Body of pancreas (tissue), 4 donors: Measurements from ENCODE around the gene CD164L2.

Experiments
- POLR2A ChIP-seq, 3 donors: fragments of 450-650 bp; IDR thresholded peaks; one replicate each; pipeline ENCODE4 v1.6.1; 2016; ENCODE audit warnings: antibody characterized with exemption in 3 of 3, mild to moderate bottlenecking in 2 of 3
- TF ChIP-seq, protein P1 (sequence below), 7 experiments: fragments of 450-650 bp in 4 of 7; fragments of 200-600 bp in 3 of 7; sonication (generic) in 3 of 7; IDR thresholded peaks; one replicate each; pipeline ENCODE4 v1.5.1; 2016 to 2019; ENCODE audit warnings: antibody characterized with exemption in 7 of 7

DNA sequence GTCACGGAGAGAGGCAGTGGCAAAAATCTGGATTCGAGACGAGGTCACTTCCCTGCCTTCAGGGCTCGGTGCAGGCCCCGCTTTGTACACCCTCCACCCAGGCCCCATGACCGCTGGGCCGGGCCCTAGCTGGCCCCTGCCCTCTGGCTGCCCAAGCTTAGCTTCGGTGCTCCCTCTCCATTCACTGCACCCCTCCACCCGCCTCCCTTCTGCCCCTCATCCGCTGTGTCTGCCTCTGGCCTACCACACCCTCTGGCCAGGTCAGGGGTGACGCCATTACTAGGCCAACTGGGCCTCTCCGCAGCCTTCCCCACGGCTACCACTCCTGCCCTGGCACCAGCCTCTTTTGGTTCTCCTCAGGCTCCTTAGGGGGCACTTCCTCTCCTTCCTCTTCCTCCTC, 528 bp upstream of the CD164L2 start:
- TF ChIP-seq, protein P1, sequence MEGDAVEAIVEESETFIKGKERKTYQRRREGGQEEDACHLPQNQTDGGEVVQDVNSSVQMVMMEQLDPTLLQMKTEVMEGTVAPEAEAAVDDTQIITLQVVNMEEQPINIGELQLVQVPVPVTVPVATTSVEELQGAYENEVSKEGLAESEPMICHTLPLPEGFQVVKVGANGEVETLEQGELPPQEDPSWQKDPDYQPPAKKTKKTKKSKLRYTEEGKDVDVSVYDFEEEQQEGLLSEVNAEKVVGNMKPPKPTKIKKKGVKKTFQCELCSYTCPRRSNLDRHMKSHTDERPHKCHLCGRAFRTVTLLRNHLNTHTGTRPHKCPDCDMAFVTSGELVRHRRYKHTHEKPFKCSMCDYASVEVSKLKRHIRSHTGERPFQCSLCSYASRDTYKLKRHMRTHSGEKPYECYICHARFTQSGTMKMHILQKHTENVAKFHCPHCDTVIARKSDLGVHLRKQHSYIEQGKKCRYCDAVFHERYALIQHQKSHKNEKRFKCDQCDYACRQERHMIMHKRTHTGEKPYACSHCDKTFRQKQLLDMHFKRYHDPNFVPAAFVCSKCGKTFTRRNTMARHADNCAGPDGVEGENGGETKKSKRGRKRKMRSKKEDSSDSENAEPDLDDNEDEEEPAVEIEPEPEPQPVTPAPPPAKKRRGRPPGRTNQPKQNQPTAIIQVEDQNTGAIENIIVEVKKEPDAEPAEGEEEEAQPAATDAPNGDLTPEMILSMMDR (IDR thresholded peaks at IDR 0.05) = no peak
- TF ChIP-seq POLR2A (IDR thresholded peaks at IDR 0.05) = no peak
